Chondrocyte (in vitro differentiated cells): ENCODE results near the gene STK31. TPM values are rescaled to one million over a fixed set of nuclear protein-coding genes. Genes with fewer than 3 reads are reported as not detected.
A peak's percentile ranks its signal among the peaks of the same experiment; 100 is the strongest.

Experiments used
- DNase-seq: peaks from one replicate; pipeline ENCODE4 v3.0.0; 2021; ENCODE audit warnings: mixed read lengths, low spot score
- H3K27ac Mint-ChIP-seq: one replicate; pipeline ENCODE4 v1.8.0; 2021; ENCODE audit warnings: mild to moderate bottlenecking, moderate library complexity, mixed read lengths; ENCODE audit not compliant: unreplicated experiment
- H3K27me3 Mint-ChIP-seq: 2 replicates; pipeline ENCODE4 v1.8.0; 2021; ENCODE audit warnings: low read depth, mixed read lengths
- H3K36me3 Mint-ChIP-seq: 2 replicates; pipeline ENCODE4 v1.8.0; 2021; ENCODE audit warnings: low read depth, mixed read lengths
- H3K4me1 Mint-ChIP-seq: 2 replicates; pipeline ENCODE4 v1.8.0; 2021; ENCODE audit warnings: low read depth, mild to moderate bottlenecking, mixed read lengths
- H3K4me3 Mint-ChIP-seq: one replicate; pipeline ENCODE4 v1.8.0; 2021; ENCODE audit warnings: mild to moderate bottlenecking, moderate library complexity, mixed read lengths; ENCODE audit not compliant: unreplicated experiment
- H3K9me3 Mint-ChIP-seq: 2 replicates; pipeline ENCODE4 v1.8.0; 2021; ENCODE audit warnings: low read depth, mixed read lengths
- CTCF ChIP-seq: fragments of 200-600 bp; sonication (generic); IDR thresholded peaks from 2 replicates; pipeline ENCODE4 v1.5.0; 2021; ENCODE audit warnings: antibody characterized with exemption, mild to moderate bottlenecking, moderate library complexity
- long read RNA-seq: library from polyadenylated mRNA; stranded (forward); transcript quantifications from one replicate; pipeline ENCODE4 v2.0.0, GENCODE V29; 2021
- total RNA-seq: library from RNA; stranded (reverse); gene quantifications from 3 replicates; pipeline ENCODE4 v1.2.1, GENCODE V29; 2021

The STK31 gene, protein sequence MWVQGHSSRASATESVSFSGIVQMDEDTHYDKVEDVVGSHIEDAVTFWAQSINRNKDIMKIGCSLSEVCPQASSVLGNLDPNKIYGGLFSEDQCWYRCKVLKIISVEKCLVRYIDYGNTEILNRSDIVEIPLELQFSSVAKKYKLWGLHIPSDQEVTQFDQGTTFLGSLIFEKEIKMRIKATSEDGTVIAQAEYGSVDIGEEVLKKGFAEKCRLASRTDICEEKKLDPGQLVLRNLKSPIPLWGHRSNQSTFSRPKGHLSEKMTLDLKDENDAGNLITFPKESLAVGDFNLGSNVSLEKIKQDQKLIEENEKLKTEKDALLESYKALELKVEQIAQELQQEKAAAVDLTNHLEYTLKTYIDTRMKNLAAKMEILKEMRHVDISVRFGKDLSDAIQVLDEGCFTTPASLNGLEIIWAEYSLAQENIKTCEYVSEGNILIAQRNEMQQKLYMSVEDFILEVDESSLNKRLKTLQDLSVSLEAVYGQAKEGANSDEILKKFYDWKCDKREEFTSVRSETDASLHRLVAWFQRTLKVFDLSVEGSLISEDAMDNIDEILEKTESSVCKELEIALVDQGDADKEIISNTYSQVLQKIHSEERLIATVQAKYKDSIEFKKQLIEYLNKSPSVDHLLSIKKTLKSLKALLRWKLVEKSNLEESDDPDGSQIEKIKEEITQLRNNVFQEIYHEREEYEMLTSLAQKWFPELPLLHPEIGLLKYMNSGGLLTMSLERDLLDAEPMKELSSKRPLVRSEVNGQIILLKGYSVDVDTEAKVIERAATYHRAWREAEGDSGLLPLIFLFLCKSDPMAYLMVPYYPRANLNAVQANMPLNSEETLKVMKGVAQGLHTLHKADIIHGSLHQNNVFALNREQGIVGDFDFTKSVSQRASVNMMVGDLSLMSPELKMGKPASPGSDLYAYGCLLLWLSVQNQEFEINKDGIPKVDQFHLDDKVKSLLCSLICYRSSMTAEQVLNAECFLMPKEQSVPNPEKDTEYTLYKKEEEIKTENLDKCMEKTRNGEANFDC
- total RNA-seq = 0.07 to 0.13 TPM in 2 of 3 replicates, not detected in the other
- long read RNA-seq = 0 reads

GRCh38 chr7:23710000-23710399, at the start of gene STK31:
STK31 (plus strand) TSS chr7:23710219; CDS start chr7:23710286, 67 bp downstream.
- Mint-ChIP-seq H3K4me3 (no peak within 1 kb of the TSS), H3K36me3 (peaks cover 11% of the 10 kb centered on the region), H3K27me3 (no peaks in the 10 kb centered on the region), H3K4me1 (peaks cover 12% of the 10 kb centered on the region), H3K9me3 (peaks cover 19% of the 10 kb centered on the region), H3K27ac (no peak within 1 kb of the TSS)
- TF ChIP-seq CTCF = no peak
- DNase-seq = no peak

- no peak overlapping the region for H3K27ac Mint-ChIP-seq
- no peak for TF ChIP-seq CTCF
- no peak overlapping the region for H3K4me3 Mint-ChIP-seq
- H3K4me1 Mint-ChIP-seq = peaks cover 18% of the 10 kb centered on the region
- peaks cover 9% of the 10 kb centered on the region for H3K9me3 Mint-ChIP-seq
- DNase-seq = no peak
- H3K27me3 Mint-ChIP-seq = no peaks in the 10 kb centered on the region
- H3K36me3 Mint-ChIP-seq = no peaks in the 10 kb centered on the region
These were observed 48.6 kb upstream of the STK31 start for GRCh38 chr7:23661385-23661784.

DNA sequence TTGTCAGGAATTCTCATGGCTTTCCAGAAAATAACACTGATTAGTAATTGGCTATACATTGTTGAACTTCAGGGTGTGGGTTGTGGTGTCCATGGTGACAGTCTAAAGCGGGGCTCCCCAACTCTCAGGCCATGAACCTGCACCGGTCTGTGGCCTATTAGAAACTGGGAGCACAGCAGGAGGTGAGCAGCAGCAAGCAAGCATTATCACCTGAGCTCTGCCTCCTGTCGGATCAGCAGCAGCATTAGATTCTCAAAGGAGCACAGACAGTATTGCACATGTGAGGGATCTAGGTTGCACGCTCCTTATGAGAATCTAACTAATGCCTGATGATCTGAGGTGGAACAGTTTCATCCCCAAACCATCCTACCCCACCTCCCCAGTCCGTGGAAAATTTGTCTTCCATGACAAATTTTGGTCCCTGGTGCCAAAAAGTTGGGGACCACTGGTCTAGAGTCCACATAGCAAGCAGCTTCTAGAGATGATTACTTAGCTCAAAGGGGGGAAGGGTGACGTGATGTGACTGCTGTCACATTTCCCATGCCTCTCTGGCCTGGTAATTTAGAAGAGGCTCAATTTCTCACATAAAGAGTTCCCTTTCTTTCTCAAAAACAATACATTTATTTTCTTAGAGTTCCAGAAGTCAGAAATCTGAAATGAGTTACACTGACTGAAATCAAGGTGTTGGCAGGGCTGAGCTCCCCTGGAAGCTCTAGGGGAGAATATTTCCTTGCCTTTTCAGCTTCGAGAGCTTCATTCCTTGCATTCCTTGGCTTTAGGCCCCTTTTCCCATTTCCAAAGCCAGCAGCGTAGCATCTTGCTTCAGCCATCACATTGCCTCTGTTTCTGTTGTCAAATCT, 47.7 kb upstream of the STK31 start:
- Mint-ChIP-seq H3K27ac (peak overlapping the region; percentile 75), H3K4me3 (peak overlapping the region; percentile 6), H3K27me3 (no peaks in the 10 kb centered on the region), H3K4me1 (peaks cover 15% of the 10 kb centered on the region), H3K9me3 (peaks cover 9% of the 10 kb centered on the region), H3K36me3 (no peaks in the 10 kb centered on the region)
- no peak for TF ChIP-seq CTCF
- DNase-seq = no peak

DNA sequence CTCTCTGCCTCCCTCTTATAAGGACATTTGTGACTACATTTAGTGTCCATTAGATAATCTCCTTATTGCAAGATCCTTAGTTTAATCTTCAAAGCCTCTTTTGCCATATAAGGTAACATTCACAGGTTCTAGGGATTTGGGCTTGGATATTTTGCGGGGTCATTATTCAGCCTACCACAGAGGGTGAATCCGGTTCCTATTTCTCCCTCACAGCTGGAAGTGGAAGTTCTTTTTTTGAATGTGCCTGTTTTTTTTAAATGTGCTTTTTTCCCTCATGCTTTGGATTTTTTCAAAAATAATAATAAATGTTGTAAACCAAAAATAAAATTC, 47.1 kb upstream of the STK31 start:
- Mint-ChIP-seq H3K27me3 (no peaks in the 10 kb centered on the region), H3K4me3 (no peak overlapping the region), H3K36me3 (no peaks in the 10 kb centered on the region), H3K4me1 (peaks cover 15% of the 10 kb centered on the region), H3K27ac (peak overlapping the region; percentile 75), H3K9me3 (peaks cover 9% of the 10 kb centered on the region)
- no peak for TF ChIP-seq CTCF
- no peak for DNase-seq
